Measurements from ENCODE around the gene ELN.
A peak's percentile ranks its signal among the peaks of the same experiment; 100 is the strongest.
"Not testable (repeated sequence)": the region's sequence is repeated elsewhere in the genome, so short reads cannot be mapped to it uniquely, and the experiment has no call there.

Gene ELN

GRCh38 chr7:74027683-74028320 is at the start of gene ELN:
TSS of gene ELN (plus strand) at chr7:74028173. CDS start at chr7:74028188, 15 bp downstream.
- no peak for DNase-seq (ENCODE audit: low read depth, low spot score)
- Histone ChIP-seq H3K27ac (ENCODE audit: low read length) (no peak within 1 kb of the TSS), H3K9me3 (ENCODE audit: control insufficient read depth, insufficient read depth, low read length) (no peaks in the 10 kb centered on the region), H3K27me3 (ENCODE audit: control insufficient read depth, insufficient read depth, low read length) (no peaks in the 10 kb centered on the region), H3K4me3 (ENCODE audit: low read length) (no peak within 1 kb of the TSS), H3K4me1 (ENCODE audit: control insufficient read depth, insufficient read depth, low read length) (peaks cover 8% of the 10 kb centered on the region), H3K36me3 (ENCODE audit: control insufficient read depth, insufficient read depth, low read length) (no peaks in the 10 kb centered on the region)
- no CpG with 5 or more reads among the region's 39 CpGs for WGBS (ENCODE audit: insufficient coverage, insufficient read length)

- no peaks in the 10 kb centered on the region for H3K4me1 ChIP-seq (ENCODE audit: control insufficient read depth, insufficient read depth, low read length)
- H3K27me3 ChIP-seq (ENCODE audit: control insufficient read depth, insufficient read depth, low read length): no peaks in the 10 kb centered on the region
- H3K36me3 ChIP-seq (ENCODE audit: control insufficient read depth, insufficient read depth, low read length): no peaks in the 10 kb centered on the region
- no CpG with 5 or more reads among the region's 24 CpGs for WGBS (ENCODE audit: insufficient coverage, insufficient read length)
- peak; percentile 76 for DNase-seq (ENCODE audit: low read depth, low spot score)
- H3K4me3 ChIP-seq (ENCODE audit: low read length): no peak overlapping the region
- H3K27ac ChIP-seq (ENCODE audit: low read length): no peak overlapping the region
- H3K9me3 ChIP-seq (ENCODE audit: control insufficient read depth, insufficient read depth, low read length): no peaks in the 10 kb centered on the region
These were observed 49.1 kb upstream of the ELN start for GRCh38 chr7:73978661-73979563.

DNA sequence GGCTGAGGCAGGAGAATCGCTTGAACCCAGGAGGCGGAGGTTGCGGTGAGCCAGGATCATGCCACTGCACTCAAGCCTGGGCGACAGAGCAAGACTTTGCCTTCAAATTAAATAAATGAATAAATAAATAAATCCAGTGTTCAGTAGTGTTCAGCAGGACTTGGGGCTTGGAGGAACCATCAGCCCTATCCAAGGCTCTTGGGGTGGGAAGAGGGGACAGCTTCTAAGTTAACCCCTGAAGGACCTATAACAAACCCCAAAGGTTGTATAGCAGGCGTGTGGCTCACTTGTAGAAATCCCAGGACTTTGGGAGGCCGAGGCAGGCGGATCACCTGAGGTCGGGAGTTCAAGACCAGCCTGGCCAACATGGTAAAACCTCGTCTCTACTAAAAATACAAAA is 48.3 kb upstream of the ELN start:
- not testable (repeated sequence) for DNase-seq (ENCODE audit: low read depth, low spot score); H3K36me3 ChIP-seq (ENCODE audit: control insufficient read depth, insufficient read depth, low read length); H3K4me3 ChIP-seq (ENCODE audit: low read length); H3K27ac ChIP-seq (ENCODE audit: low read length); H3K4me1 ChIP-seq (ENCODE audit: control insufficient read depth, insufficient read depth, low read length); H3K9me3 ChIP-seq (ENCODE audit: control insufficient read depth, insufficient read depth, low read length); H3K27me3 ChIP-seq (ENCODE audit: control insufficient read depth, insufficient read depth, low read length)
- no CpG with 5 or more reads among the region's 9 CpGs for WGBS (ENCODE audit: insufficient coverage, insufficient read length)

- no peak for DNase-seq (ENCODE audit: low read depth, low spot score)
- H3K4me3 ChIP-seq (ENCODE audit: low read length): no peak overlapping the region
- H3K9me3 ChIP-seq (ENCODE audit: control insufficient read depth, insufficient read depth, low read length): no peaks in the 10 kb centered on the region
- H3K27me3 ChIP-seq (ENCODE audit: control insufficient read depth, insufficient read depth, low read length): no peaks in the 10 kb centered on the region
- no peak overlapping the region for H3K27ac ChIP-seq (ENCODE audit: low read length)
- H3K4me1 ChIP-seq (ENCODE audit: control insufficient read depth, insufficient read depth, low read length): no peaks in the 10 kb centered on the region
- H3K36me3 ChIP-seq (ENCODE audit: control insufficient read depth, insufficient read depth, low read length): no peaks in the 10 kb centered on the region
- WGBS (ENCODE audit: insufficient coverage, insufficient read length): no CpG with 5 or more reads among the region's 6 CpGs
These were observed 47.8 kb upstream of the ELN start for GRCh38 chr7:73980206-73980605.

DNA sequence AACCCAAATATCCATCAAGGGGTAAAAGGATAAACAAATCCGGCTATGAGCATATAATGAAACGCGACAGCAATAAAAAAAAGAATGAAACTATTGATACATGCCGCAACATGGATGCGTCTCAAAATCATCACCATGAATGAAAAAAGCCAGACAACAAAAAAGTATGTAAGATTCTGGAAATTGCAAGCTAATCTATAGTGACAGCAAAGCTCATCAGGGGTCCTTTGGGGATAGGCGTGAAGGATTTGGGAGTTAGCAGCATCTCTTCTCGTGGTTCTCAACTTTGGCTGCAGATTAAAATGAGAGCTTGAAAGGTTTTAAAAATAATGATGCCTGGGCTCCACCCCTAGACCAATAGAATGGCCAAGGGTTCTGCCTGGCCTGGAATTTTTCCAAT is 46.0 kb upstream of the ELN start:
- H3K36me3 ChIP-seq (ENCODE audit: control insufficient read depth, insufficient read depth, low read length): no peaks in the 10 kb centered on the region
- WGBS (ENCODE audit: insufficient coverage, insufficient read length): no CpG with 5 or more reads among the region's 7 CpGs
- no peaks in the 10 kb centered on the region for H3K9me3 ChIP-seq (ENCODE audit: control insufficient read depth, insufficient read depth, low read length)
- DNase-seq (ENCODE audit: low read depth, low spot score): no peak
- H3K4me1 ChIP-seq (ENCODE audit: control insufficient read depth, insufficient read depth, low read length): no peaks in the 10 kb centered on the region
- no peak overlapping the region for H3K4me3 ChIP-seq (ENCODE audit: low read length)
- H3K27ac ChIP-seq (ENCODE audit: low read length): no peak overlapping the region
- H3K27me3 ChIP-seq (ENCODE audit: control insufficient read depth, insufficient read depth, low read length): no peaks in the 10 kb centered on the region

- Histone ChIP-seq H3K9me3 (ENCODE audit: control insufficient read depth, insufficient read depth, low read length) (no peaks in the 10 kb centered on the region), H3K36me3 (ENCODE audit: control insufficient read depth, insufficient read depth, low read length) (no peaks in the 10 kb centered on the region), H3K4me3 (ENCODE audit: low read length) (no peak overlapping the region), H3K27ac (ENCODE audit: low read length) (no peak overlapping the region), H3K4me1 (ENCODE audit: control insufficient read depth, insufficient read depth, low read length) (no peaks in the 10 kb centered on the region), H3K27me3 (ENCODE audit: control insufficient read depth, insufficient read depth, low read length) (no peaks in the 10 kb centered on the region)
- no CpG with 5 or more reads among the region's 22 CpGs for WGBS (ENCODE audit: insufficient coverage, insufficient read length)
- no peak for DNase-seq (ENCODE audit: low read depth, low spot score)
These were observed 44.4 kb upstream of the ELN start for GRCh38 chr7:73983437-73984164.

- no peak overlapping the region for H3K4me3 ChIP-seq (ENCODE audit: low read length)
- no peak for DNase-seq (ENCODE audit: low read depth, low spot score)
- no peaks in the 10 kb centered on the region for H3K36me3 ChIP-seq (ENCODE audit: control insufficient read depth, insufficient read depth, low read length)
- H3K27me3 ChIP-seq (ENCODE audit: control insufficient read depth, insufficient read depth, low read length): no peaks in the 10 kb centered on the region
- WGBS (ENCODE audit: insufficient coverage, insufficient read length): no CpG with 5 or more reads among the region's 19 CpGs
- H3K4me1 ChIP-seq (ENCODE audit: control insufficient read depth, insufficient read depth, low read length): no peaks in the 10 kb centered on the region
- H3K9me3 ChIP-seq (ENCODE audit: control insufficient read depth, insufficient read depth, low read length): no peaks in the 10 kb centered on the region
- no peak overlapping the region for H3K27ac ChIP-seq (ENCODE audit: low read length)
These were observed 43.3 kb upstream of the ELN start for GRCh38 chr7:73984481-73985205.

DNA sequence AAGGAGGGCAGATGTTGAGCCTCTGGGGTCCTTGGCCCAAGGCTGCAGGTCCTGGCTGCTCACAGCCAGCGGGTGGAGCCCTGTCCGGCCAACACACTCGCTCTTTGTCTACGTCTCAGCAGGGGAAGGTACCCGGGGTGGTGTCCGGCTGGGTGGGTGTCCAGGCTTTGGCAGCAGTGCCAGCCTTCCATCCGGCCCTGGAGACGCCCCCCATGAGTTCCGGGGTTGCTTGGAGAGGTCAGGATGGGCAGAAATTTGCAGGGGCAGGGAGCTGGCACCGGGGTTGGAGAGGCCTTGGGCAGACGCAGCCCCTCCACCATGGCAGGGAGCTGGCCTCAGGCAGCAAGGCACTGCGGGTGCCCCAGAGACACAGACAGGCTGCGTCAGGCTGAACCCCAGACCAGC is 42.2 kb upstream of the ELN start:
- no CpG with 5 or more reads among the region's 13 CpGs for WGBS (ENCODE audit: insufficient coverage, insufficient read length)
- no peak for DNase-seq (ENCODE audit: low read depth, low spot score)
- no peak overlapping the region for H3K4me3 ChIP-seq (ENCODE audit: low read length)

DNA sequence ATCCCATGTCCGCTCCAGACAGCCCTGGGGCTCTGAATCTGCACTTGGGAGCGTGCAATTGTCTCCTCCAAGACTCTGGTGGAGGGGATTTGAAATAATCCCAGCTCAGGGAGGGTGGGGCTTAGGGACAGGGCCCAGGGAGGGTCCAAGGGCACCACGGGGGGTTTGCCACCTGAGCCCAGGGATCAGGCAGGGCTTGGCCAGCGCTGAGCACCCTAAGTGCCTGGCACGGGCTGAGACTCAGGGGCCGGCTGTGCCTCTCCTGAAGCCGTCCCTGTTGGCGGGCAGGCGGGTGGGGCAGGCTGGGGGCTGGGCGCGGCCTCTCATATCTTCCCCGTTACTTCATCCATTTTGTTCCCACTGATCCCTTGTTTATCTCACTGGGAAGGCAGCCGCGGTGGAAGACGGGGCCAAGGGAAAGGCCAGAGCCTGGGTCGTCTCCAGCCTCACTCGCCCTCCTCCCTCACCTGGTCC is 41.8 kb upstream of the ELN start:
- Histone ChIP-seq H3K4me1 (ENCODE audit: control insufficient read depth, insufficient read depth, low read length) (no peaks in the 10 kb centered on the region), H3K27me3 (ENCODE audit: control insufficient read depth, insufficient read depth, low read length) (no peaks in the 10 kb centered on the region), H3K4me3 (ENCODE audit: low read length) (no peak overlapping the region), H3K36me3 (ENCODE audit: control insufficient read depth, insufficient read depth, low read length) (no peaks in the 10 kb centered on the region), H3K27ac (ENCODE audit: low read length) (no peak overlapping the region), H3K9me3 (ENCODE audit: control insufficient read depth, insufficient read depth, low read length) (no peaks in the 10 kb centered on the region)
- no peak for DNase-seq (ENCODE audit: low read depth, low spot score)
- WGBS (ENCODE audit: insufficient coverage, insufficient read length): no CpG with 5 or more reads among the region's 17 CpGs

More for the DNA sequence above, 42.2 kb upstream of the ELN start:
- no peaks in the 10 kb centered on the region for H3K9me3 ChIP-seq (ENCODE audit: control insufficient read depth, insufficient read depth, low read length)
- H3K27ac ChIP-seq (ENCODE audit: low read length): no peak overlapping the region
- no peaks in the 10 kb centered on the region for H3K4me1 ChIP-seq (ENCODE audit: control insufficient read depth, insufficient read depth, low read length)
- no peaks in the 10 kb centered on the region for H3K27me3 ChIP-seq (ENCODE audit: control insufficient read depth, insufficient read depth, low read length)
- H3K36me3 ChIP-seq (ENCODE audit: control insufficient read depth, insufficient read depth, low read length): no peaks in the 10 kb centered on the region

DNA sequence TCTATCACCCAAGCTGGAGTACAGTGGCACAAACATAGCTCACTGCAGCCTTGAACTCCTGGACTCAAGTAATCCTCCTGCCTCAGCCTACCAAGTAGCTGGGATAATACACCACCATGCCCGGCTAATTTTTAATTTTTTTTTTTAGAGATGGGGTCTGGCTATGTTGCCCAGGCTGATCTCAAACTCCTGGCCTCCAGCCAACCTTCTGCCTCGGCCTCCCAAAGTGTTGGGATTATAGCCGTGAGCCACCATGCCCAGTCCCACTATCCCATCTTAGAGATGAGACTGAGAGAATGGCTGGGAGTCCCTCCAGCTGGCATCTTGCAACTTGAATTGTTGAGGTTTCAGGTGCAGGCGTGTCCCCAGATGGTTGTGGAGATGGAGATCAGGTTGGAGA is 40.7 kb upstream of the ELN start:
- H3K27me3 ChIP-seq (ENCODE audit: control insufficient read depth, insufficient read depth, low read length): no peaks in the 10 kb centered on the region
- no peaks in the 10 kb centered on the region for H3K9me3 ChIP-seq (ENCODE audit: control insufficient read depth, insufficient read depth, low read length)
- no peaks in the 10 kb centered on the region for H3K36me3 ChIP-seq (ENCODE audit: control insufficient read depth, insufficient read depth, low read length)
- H3K4me3 ChIP-seq (ENCODE audit: low read length): no peak overlapping the region
- H3K27ac ChIP-seq (ENCODE audit: low read length): no peak overlapping the region
- no peaks in the 10 kb centered on the region for H3K4me1 ChIP-seq (ENCODE audit: control insufficient read depth, insufficient read depth, low read length)
- WGBS (ENCODE audit: insufficient coverage, insufficient read length): no CpG with 5 or more reads among the region's 4 CpGs
- DNase-seq (ENCODE audit: low read depth, low spot score): no peak
